ENCODE measurements around the gene IPMK.

The IPMK gene

DNA sequence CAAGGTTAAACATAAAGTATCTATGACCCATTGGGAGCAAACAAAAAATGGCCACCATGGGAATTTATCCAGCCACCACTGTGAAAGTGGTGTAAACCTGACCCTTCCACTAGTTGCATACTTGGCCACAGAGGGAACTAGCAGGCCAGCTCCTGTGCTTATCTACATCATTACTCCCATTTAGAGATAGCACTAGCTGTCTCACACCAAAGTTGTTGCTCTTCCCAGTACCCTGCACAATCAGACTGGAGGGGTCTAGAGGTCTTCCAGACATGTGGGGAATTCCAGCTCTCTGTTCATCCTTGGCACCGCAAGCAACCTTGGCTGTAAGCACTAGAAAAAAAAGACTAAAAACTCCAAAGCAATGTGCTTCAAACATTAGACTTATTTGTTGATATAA is 113.9 kb downstream of the IPMK start:
- no peak for DNase-seq (ENCODE audit: low read depth in 2 of 2)

DNA sequence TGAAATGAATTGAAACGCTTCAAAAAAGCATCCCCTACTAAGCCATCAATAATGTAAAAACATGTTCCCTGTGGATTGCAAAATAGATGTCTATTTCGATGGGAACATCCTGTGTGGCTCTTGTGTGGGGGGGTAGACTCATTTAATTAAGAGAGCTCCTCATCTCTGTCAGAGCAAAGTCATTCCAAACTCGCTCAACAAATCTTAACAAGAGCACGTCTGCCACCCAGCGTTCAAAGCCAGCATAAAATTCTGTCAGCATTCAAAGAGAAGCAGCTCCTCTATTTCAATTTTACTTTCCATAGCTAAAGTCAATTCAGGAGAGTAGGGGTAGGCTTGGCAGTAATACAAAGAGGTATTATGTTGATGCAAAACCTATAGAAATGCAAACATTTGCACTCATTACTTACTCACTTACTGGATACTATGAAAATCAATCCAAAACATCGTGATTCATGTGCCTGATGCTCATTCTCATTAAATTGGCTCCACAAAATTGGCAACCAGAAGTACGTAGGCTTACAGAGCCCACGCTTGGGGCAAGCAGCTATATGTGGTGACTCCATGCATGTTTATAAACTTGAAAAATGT is 114.9 kb downstream of the IPMK start:
- DNase-seq (ENCODE audit: low read depth in 2 of 2) = no peak

DNA sequence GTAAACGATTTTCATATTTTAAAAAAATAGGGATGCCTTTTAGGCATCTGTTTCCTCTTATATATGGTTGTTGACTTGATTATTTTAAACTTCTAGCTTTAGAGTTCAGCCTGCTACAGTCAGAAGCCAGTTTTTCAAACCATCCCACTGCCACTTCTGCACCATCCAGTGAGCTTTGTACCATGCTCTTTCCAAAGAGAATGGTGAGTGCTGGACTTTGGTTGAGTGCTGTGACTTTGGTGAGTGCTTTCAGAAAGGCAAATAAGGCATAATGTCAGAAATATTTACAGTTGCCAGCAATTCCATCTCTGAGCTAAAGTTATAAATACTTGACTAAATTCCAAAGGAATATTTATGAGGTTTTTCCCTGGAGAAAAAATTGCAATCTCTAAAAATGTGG is 117.4 kb downstream of the IPMK start:
- DNase-seq (ENCODE audit: low read depth in 2 of 2) = no peak

DNA sequence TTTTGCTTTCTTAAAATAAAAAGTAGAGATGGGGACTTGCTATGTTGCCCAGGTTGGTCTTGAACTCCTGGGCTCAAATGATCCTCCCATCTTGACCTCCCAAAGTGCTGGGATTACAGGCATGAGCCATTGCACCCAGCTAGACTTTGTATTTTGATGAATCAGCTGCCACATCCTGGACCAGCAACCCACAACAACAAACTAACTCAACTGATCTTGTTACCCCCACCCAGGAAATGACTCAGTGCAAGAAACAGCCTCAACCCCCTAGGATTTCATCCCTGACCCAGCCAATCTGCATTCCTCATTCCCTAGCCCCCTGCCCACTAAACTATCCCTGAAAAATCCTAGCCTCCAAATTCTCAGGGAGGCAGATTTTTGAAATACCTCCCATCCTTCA is 123.8 kb downstream of the IPMK start:
- DNase-seq (ENCODE audit: low read depth in 2 of 2) = no peak
